NCI-H2196 (cell line): ENCODE results near the gene NME5.
"Not testable (repeated sequence)": the region's sequence is repeated elsewhere in the genome, so short reads cannot be mapped to it uniquely, and the experiment has no call there.

ENCODE experiments used
- DNase-seq: peaks from one replicate; lab custom pipeline; 2025; ENCODE audit not compliant: unreplicated experiment; lab: John Stamatoyannopoulos, UW

NME5 gene

DNA sequence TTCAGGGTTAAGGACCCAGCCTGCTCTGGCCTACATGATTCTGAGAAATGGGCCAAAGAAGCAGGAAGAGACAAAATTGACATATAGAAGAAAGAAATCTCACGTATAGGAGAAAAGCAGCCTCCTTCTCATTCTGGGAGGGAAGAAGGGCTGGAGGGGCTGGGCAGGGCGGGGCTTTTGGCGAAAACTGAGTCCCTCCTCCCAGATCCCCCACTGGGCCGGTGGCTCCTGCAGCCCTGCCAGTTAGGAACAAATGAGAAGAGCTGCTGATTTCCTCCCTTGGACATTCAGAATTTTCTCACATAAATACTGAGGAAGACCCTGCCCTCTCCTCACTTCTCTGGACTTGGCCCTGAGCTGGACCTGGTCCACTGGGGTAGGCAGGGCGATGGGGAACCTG is 55.5 kb downstream of the NME5 start, which contains the start of gene WNT8A:
WNT8A (plus strand) TSS at position 332 of the 400 bp plus-strand sequence. CDS start 95 bp downstream, outside the sequence.
- no peak for DNase-seq

DNA sequence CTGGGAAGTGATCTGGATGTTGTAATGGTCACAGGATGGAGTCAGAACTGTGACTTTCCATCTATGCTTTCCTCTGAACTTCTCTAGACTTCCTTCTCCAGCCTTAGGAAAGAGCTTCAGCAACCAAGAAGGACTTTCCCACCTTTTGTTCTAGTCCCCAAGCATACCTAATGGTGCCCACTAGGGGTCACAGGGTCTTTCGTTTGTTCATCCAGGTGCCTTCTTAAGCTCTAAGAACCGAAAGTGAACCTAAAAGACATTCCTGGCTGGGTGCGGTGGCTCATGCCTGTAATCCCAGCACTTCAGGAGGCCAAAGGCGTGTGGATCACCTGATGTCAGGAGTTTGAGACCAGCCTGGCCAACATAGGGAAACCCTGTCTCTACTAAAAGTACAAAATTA is 57.2 kb downstream of the NME5 start:
- no peak for DNase-seq

DNA sequence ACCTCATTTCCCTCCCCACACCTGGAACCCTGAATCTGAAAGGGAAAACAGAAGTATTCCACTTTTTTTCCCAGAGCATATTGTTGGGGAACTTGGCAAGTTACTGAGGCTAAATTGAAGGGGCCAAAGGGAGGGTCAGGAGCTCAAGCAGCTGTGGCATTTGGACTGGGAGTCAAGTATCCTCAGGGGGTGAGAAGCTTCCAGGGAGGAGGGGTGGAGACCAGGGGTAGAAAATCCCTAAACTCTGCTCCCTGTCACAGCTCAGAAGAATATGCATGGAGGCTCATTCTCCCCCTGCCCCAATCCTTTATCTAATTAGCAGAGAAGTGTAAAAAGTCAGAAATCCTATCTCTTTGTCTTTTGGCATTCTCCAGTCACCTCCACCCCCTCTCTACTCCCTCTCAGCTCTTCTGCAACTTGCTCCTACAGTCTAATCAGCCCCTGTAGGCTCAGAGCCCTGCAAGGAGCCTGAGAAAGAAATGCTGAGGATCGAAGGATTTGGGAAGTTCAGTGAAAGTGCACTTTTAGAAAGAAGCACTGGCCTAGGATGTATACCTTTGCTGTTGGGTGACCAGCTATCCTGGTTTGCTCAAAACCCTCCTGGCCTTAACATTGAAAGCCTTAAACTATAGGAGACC is 61.1 kb downstream of the NME5 start:
- no peak for DNase-seq

DNA sequence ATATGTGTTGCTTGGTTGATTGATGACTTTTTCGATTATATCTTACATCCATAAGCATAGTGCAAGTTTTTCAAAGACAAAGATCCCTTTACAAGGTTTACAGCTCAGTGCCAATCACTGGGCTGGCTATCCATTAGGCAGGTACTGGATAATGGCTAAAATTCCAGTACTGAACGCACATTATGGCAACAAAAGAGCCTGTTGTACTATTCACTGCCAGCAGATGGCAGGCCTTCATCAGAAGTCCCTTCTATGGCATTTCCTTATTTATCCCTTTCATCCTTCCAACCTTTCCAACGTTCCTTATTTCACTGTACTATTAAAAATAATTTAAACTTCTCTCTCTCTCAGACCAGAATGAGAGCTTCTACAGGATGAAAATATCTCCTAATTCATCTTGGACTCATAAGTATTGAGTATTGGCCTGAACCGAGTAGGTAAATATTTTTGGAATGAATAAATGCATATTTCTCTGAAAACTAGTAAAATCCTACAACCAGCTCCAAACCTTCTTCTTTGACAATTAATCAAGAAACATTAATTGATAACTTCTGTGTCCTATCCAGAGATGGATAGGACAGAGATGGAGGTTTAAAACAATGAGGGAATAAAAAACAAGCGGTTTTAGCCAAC is 62.0 kb downstream of the NME5 start:
- DNase-seq = peak; percentile 68

- DNase-seq = not testable (repeated sequence)
These were observed 69.2 kb downstream of the NME5 start for GRCh38 chr5:138070026-138070425.

GRCh38 chr5:138068742-138069600 is 70.3 kb downstream of the NME5 start:
- peak; percentile 52 for DNase-seq

DNA sequence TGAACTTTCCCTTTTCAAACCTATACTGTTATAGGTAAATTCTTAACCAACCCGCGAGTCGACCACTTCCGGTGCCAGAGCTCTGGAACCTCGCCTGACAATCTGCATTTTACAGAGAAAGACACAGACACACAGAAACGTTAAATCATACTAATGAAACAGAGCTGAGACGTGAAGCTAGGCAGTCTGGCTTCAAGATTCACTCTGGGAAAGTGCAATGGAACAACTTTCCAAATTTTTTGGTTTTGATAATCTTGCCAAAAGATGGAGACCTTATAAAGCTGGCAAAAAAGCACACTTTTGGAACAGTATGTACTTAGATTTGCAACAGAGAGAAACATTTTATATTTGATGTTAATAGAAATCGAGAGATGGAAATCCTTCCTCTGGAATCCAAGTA is 71.3 kb downstream of the NME5 start:
- DNase-seq = no peak
